ENCODE data around the gene KRTAP5-10.
"Not testable (repeated sequence)": the region's sequence is repeated elsewhere in the genome, so short reads cannot be mapped to it uniquely, and the experiment has no call there.

The KRTAP5-10 gene

DNA sequence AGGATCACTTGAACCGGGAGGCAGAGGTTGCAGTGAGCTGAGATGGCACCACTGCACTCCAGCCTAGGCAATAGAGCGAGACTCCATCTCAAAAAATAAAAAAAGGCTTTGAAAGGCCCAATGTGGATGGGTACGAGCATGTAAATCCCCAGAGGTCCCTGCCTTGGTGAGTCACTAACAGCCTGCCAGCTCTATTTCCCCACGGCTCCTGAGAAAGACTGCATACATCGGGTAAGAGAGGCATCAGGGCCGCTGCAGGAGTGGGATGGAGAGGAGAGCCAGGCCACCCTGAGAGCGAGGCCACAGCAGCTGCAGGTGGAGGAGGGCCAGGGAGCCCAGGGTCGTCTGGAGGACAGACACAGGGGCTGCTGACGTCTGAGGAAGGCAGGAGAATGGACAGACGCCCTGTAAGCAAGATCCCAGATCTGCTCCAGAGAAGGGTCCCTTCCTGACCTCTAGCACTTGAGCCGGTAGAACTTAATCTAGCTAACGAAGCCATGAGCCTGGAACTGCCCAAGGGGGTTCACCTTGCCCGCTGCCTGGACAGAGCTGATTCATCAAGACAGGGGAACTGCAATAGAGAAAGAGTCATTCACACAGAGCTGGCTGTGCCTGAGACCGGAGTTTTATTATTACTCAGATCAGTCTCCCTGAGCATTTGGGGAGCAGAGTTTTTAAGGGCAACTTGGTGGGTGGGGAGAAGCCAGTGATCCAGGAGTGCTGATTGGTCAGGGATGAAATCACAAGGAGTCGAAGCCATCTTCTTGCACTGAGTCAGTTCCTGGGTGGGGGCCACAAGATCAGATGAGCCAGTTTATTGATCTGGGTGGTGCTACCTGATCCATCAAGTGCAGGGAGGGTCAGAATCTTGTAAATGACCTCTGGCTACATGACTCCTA lies 22.2 kb upstream of the KRTAP5-10 start:
- DNase-seq, result no peak

DNA sequence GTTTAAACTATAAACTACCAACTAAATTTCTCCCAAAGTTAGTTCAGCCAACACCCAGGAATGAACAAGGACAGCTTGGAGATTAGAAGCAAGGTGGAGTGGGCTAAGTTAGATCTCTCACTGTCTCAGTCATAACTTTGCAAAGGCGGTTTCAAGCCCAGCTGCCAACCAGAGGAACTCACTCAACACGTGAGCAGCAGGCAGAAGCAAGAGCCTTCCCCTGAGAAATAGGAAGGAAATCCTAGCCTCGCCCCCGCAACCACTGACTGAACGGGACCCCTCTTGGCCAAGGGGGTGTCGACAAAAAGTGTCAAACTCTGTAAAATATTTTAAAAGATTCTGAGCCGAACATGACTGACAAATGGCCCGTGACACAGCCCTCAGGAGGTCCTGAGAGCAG lies 21.5 kb upstream of the KRTAP5-10 start:
- DNase-seq, result no peak

DNA sequence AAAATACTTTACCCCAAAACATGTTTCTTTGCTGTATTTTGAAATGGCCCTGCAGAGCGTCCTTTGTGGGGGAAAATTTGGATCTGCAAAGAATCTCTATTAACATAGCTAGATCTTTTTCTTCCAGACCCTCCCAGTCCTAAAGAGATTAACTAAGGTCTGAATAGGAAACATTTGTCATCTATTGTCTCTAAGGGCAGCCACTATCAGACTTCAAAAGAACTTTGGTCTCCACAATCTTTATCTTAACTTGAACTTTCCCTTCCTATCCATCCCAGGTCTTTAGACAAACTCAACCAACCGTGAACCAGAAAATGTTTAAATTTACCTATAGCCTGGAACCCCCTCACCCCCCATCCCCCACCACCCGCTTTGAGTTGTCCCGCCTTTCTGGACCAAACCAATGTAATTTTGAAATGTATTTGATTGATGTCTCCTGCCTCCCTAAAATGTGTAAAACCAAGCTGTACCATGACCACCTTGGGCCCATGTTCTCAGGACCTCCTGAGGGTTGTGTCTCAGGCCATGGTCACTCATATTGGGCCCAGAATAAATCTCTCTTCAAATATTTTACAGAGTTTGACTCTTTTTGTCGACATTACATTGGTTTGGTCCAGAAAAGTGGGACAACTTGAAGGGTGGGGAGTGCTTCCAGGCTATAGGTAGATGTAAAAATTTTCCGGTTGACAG lies 20.7 kb upstream of the KRTAP5-10 start:
- no peak for DNase-seq

DNA sequence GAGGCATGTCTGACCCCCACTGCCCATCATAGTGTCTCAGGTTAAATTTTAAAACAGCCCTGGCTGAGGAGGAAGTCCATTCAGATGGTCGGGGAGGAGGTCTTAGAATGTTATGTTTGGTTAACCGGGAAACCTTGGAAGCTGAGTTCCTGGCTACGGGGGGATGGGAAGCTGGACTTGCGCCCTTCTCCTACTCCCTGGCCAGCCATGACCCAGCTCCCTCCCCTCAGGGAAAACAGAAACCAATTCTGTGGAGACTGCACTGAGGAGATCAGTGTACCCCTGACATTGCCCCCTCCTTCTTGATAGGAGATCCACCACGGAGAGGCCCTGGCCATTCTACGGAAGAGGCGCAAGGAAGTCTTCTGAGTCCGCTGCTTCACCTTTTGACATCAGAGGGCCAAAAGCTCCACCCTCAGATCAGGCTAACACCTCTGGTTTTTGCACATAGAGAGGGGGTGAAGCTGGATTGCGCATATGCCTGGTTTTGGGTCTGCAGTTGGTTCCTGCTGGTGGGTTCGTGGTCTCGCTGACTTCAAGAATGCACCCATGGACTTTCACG lies 19.9 kb upstream of the KRTAP5-10 start:
- no peak for DNase-seq

DNA sequence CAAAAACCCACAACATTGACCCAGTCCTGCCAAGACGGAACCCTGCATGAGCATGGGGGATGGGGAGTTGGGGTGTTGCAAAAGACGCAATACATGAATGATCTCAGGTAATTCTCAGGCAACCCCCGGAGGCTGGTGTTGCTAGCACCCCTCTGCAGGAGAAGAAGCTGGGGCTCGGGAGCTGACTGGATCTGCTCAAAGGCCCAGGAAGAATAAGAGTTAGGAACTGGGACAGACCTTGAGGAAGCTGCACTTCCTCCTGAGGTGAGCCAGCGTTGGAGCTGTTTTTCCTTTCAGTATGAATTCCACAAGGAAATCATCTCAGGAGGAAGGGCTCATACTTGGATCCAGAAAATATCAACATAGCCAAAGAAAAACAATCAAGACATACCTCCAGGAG lies 17.2 kb upstream of the KRTAP5-10 start, which contains the start of gene KRTAP5-9:
Gene KRTAP5-9 (plus strand): TSS at position 301 of the 400 bp plus-strand sequence. CDS start 238 bp downstream, outside the sequence.
- DNase-seq, result no peak

DNA sequence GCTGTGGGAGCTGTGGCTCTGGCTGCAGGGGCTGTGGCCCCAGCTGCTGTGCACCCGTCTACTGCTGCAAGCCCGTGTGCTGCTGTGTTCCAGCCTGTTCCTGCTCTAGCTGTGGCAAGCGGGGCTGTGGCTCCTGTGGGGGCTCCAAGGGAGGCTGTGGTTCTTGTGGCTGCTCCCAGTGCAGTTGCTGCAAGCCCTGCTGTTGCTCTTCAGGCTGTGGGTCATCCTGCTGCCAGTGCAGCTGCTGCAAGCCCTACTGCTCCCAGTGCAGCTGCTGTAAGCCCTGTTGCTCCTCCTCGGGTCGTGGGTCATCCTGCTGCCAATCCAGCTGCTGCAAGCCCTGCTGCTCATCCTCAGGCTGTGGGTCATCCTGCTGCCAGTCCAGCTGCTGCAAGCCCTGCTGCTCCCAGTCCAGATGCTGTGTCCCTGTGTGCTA lies 16.6 kb upstream of the KRTAP5-10 start:
- DNase-seq, result no peak

DNA sequence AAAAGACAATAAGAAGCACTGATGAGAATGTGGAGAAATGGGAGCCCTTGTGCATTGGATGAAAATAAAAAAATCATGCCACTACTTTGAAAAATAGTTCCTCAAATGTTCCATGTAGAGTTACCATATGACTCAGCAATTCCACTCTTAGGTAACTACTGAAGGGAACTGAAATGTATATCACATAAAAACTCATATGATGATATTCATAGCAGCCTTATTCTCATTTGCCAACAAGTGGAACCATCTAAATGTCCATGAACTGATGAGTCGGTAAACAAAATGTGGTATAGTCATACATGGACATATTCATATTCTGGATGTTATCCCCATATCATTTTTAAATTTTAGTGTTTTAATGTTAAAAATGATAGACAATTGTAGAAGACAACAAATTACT lies 13.7 kb upstream of the KRTAP5-10 start:
- no peak for DNase-seq

DNA sequence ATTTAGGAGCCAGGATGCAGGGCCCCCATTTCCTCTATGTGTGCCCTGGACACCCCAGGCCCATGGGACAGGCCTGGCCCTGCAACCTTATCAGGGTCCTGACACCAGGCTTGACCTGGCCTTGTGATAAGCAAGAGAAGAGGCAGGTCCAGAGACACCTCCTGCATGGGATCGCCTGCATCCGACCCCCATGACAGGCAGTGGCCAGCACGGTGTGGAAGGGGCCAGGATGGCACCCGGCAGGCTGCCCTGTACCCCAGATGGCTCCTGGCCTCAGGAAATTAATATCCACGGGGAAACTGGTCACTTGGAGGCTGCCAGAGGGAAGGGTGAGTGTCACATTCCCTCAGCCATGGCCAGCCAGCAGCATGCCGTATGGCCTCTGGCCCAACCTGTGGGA lies 10.4 kb upstream of the KRTAP5-10 start:
- DNase-seq, result no peak

DNA sequence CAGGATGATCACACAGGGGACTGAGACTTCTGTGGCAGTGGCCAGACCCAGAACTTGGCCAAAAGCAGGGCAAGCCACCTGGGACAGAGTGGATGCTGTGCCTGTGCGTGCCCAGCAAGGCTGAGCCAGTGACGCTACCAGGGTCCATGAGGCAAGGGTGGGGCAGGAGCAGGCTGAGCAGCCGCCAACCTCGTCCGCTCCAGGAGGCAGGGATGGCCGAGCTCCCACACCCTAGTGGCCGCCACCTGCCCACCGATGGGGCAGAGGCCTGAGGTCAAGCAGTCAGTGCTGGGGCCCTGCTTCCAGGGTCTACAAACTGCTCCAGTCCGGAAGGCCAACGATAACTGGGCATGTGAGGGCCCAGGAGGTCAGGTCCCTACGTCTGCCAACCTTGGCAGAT lies 9.9 kb upstream of the KRTAP5-10 start:
- no peak for DNase-seq

DNA sequence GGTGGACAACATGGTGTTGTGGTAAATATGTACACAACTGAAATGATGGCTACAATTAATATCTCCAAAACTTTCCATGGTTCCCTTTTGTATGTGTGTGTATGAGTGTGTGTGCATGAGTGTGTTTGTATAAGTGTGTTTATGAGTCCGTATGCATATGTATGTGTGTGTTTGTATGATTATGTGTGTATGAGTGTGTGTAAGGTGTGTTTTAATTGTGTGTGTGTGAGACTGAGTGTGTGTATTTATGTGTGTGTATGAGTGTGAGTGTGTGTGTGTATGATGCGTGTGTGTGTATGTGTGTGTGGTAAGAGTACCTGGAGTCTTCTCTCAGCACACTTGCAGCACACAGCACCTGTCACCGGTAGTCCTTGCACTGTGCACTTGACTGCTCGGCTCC lies 9.3 kb upstream of the KRTAP5-10 start:
- DNase-seq, result no peak

DNA sequence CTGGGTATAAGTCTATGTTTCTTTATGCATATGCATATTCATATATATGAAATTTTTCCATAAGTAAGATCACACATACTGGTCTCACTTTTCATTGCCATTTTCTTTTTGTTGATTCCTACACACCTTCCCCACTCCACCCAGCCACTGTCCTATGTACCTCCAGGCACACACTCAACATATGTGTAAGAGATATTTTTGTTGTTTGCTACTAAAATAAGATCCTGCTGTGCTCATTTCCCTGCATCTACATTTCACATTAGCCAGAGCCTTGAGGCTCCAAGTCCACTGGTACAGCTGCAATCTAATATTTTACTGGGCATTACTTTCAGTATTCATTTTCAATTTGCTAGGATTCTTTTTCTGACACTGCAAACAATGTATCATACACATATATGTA lies 8.1 kb upstream of the KRTAP5-10 start:
- no peak for DNase-seq

DNA sequence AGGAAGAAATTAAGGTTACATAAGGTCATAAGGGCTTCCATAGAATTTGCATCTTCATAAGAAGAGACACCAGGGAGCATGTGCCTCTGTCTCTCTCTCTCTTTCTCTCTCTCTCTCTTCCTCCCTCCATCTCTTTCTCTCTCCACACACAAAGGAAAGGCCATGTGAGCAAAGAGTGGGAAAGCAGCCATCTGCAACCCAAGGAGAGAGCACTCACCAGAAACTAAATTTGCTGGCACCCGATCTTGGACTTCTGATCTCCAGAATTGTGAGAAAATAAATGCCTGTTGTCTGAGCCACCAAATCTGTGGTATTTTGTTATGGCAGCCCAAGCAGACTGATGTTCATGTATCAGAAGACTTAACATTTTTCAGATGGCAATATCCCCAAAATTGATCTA lies 6.4 kb upstream of the KRTAP5-10 start:
- no peak for DNase-seq

DNA sequence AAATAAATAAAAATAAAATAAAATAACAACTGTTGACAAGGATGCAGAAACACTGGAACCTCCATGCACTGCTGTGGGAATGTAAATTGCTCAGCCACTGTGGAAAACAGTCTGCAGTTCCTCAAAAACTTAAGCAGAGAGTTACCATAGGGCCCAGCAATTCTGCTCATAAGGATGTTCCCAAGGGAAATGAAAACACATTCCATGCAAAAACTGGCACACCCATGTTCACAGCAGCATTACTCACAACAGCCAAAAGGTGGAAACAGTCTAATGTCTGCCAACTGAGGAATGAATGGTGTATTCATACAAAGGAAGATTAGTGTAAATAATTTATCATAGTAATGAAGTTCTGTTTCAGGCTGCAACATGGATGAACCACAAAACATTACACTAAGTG lies 3.2 kb upstream of the KRTAP5-10 start:
- no peak for DNase-seq

DNA sequence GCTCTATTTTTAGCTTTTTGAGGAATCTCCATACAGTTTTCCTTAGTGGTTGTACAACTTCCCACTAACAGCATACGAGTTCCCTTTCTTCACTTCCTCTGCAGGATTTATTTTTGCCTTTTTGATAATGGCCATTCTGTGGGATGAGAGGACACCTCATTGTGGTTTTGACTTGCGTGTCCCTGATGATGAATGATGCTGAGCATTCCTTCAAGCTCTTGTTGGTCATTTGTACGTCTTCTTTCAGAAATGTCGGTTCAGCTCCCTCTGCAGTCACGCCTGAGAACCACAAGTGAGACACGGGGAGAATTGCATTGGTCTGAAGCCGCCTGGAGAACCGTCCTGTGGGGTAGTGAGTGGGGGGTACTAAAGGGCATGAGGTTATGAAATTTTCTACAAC lies 2.0 kb upstream of the KRTAP5-10 start:
- DNase-seq, result no peak

DNA sequence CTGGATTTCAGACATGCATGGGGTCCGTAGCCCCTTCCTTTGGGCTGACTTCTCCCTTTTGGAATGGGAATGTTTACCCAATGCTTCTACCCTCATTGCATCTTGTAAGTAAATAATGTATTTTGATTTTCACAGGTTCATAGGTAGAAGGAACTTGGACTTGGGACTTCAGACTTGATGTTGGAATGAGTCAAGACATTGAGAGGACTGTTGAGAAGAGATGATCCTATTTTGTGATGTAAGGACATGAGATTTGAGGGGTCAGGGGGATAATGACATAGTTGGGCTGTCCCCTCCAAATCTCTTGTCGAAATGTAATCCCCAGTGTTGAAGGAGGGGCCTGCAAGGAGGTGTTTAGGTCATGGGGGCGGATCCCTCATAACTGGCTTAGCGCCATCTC lies 933 bp upstream of the KRTAP5-10 start:
- DNase-seq, result no peak

DNA sequence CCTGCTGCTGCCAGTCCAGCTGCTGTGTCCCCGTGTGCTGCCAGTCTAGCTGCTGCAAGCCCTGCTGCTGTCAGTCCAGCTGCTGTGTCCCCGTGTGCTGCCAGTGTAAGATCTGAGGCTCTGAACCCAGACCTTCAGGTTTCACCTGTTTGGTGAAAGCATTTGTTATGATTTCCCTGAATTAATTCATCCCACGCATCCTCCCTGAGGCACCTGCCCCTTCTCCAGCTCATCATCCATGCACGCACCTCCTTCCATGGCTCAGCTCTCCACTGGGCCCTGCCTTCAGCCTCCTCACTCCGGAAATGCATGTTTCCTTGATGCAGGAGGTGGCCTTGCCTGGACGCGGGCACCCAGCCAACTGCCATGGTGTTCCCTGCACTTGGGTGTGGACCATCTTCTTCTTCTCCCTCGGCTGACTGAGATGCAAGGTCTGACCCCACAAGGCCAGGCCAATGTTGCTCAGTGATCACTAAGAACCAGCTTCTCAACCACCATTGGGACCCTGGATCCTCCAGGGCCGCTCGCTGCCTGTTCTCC lies 788 bp downstream of the KRTAP5-10 start:
- DNase-seq, result no peak

DNA sequence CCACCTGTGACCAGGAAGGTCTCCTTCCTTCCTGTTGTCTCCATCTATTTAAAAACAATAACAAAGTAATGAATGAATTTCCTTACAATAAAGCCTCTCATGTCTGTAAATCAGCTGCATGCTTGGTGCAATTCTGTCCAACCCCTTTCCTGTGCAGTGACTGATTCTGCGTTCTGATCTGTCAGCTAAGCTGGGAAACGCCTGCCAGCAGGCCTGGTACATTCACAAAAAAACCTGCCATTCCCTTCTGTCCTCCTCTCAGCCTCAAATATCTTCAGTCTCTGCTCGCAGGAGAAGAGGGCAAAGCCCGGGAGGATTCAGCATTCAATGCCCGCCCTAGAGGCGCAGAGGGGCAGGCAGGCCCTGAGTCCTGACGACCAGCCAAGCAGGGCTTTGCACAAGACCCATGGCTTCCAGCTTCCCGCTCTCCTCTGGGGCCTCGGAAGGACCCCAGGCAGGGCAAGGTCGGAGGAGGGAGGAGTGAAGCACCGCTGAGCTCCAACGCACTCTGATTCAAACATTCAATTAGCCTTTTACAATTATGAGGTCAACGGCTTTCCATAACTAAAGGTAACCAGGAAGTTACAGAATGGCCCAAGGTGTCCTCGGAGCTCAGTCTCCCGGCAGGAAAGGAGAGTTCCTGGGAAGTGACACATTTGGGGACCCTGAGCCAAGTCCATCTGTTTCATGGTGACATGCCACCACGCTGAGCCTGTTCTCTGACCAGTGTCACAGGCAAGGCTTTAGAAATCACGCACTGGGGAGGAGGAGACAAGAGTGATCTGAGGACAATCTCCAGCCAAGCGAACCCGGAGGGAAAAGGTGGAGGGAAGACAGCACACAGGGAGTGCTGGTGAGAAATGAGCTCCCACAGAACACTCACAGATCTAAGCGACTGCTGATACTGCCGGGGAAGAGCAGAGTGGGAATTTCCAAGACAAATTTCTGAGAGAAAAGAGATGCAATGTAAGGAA lies 1.6 kb downstream of the KRTAP5-10 start:
- not testable (repeated sequence) for DNase-seq

DNA sequence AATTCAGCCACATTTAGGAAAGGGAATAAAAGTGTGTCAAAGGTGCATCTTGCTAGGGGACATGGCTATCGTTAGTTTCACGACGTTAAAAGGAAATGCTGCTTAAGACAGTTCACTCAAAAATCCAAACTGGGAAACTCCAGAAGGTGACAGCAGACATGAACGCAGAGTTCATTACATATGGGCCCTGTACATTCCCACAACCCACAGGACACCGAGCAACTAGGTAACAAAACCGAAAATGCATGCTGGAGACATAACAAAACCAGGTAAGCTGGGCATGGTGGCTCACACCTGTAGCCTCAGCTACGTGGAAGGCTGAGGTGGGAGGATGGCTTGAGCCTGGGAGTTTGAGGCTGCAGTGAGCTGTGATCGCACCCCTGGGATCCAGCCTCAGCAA lies 2.3 kb downstream of the KRTAP5-10 start:
- DNase-seq, result not testable (repeated sequence)

DNA sequence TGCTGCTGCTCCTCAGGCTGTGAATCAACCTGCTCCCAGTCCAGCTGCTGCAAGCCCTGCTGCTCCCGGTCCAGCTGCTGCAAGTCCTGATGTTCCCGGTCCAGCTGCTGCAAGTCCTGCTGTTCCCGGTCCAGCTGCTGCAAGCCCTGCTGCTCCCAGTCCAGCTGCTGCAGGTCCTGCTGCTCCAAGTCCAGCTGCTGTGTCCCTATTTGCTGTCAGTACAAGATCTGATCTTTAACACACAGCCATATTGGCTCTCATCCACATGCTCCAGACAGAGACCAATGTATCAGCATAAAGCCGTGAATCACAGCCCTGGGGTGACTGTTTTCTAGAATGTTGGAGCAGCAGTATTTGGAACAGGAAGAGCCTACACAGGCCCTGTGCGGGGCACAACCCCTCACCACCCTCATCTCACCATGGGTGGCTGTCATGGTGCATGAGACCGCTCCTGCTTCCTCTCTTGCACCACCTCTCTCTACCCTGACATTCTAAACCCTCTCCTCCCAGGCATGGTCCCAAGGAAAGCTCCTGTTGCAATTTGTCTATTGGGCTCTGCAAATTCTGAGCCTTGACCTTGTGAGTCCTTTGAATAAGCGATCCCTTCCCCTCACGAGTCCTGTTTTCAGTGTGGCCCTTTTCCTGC lies 3.5 kb downstream of the KRTAP5-10 start:
- no peak for DNase-seq

DNA sequence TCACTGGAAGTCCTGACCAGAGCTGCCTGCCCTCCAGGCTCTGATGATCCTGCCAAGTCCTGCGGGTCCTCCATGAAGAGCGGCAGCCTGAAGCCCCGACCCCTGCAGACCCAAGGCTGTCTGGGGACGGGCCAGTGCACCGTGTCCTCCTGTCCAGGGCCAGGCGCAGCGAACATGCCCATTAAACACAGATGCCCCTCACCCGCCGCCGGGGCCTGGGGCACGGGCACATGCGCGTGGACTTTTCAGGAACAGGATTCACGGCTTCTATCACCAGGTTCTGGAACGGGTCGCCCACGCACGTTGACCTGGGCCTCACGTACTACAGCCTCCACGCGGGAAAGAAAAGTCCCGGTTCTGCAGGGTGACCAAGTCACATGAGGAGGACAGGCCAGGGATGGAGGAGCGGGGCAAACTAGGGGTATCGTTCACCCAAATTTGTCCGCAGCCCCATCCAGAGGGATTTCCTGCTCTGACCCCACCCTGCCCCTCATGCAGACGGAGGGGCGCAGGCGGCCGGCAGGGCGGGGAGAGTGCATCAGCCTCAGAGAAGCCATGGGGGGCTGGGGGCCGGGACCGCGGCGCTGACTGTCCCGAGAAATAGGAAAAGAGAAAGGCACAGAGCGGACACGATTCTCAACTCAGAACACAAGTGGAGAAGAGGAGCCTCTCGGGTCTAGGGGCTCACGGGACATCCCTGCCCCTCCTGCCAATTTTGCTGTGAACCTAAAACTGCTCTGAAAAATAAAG lies 5.9 kb downstream of the KRTAP5-10 start:
- not testable (repeated sequence) for DNase-seq

DNA sequence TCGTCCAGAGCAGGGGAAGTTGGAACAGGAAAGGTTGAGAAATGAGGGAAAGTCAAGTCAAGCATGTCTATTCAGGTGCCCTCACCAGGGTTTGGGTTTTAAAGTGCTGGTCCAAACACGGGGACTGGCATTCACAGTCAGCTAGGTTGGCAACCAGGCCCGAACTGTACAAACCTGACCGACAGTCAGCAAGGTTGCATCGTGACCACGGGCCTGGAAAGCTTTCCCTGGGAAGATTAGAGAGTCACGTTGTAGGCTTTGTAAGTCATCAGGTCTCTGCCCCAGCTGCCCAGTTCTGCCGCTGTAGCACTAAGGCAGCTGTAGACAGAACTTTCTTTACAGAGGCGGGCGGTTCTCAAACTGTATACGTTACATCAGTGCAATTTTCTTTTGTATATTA lies 7.4 kb downstream of the KRTAP5-10 start:
- no peak for DNase-seq

Measured in NCI-H1105 (cell line).